HUES64 (cell line): Measurements from ENCODE around the gene AFAP1.

Experiments used
- H3K27ac ChIP-seq: 2 replicates; pipeline ENCODE4 v1.7.0; 2013; ENCODE audit warnings: low read depth, low read length, inconsistent platforms
- H3K27me3 ChIP-seq: 2 replicates; pipeline ENCODE4 v1.6.1; 2013; ENCODE audit warnings: mild to moderate bottlenecking, low read length; ENCODE audit not compliant: insufficient read depth
- H3K36me3 ChIP-seq: 2 replicates; pipeline ENCODE4 v1.6.1; 2013; ENCODE audit warnings: mild to moderate bottlenecking, low read length; ENCODE audit not compliant: insufficient read depth
- H3K4me1 ChIP-seq: 2 replicates; pipeline ENCODE4 v1.6.1; 2013; ENCODE audit warnings: mild to moderate bottlenecking, low read length, moderate library complexity; ENCODE audit not compliant: insufficient read depth
- H3K4me3 ChIP-seq: 2 replicates; pipeline ENCODE4 v1.5.1; 2013; ENCODE audit warnings: mild to moderate bottlenecking, low read length, moderate library complexity
- H3K9ac ChIP-seq: 2 replicates; pipeline ENCODE4 v1.6.1; 2013; ENCODE audit warnings: mild to moderate bottlenecking, low read depth, low read length
- H3K9me3 ChIP-seq: 2 replicates; pipeline ENCODE4 v1.6.1; 2013; ENCODE audit warnings: low read depth, low read length; ENCODE audit not compliant: insufficient read depth
- WGBS: fragments of 150-250, 120-280 bp; methylation state at CpG from one replicate; pipeline ENCODE4 v1.1.7; 2013; ENCODE audit warnings: missing lambda C conversion rate; 5-methylcytosine and 5-hydroxymethylcytosine counted together

Gene AFAP1

DNA sequence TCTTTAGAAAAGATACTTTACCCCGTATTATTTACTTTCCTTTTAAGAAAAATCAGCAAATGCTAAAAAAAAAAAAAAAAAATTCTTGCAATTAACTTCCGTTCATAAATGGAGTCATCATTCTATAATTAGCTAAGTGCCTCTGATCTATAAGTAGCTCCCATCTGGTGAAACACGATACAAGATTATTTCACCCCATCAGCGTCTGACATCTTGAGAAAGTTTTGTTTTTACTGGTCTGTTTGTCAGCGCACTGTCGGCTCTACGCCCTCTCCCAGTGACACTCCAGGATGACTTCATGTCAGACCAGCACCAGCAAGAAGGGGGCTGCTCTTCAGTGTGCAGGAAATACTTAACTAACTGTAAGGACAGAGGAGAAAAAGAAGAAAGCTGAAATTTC, 108.3 kb downstream of the AFAP1 start:
- H3K27me3 ChIP-seq, result no peaks in the 10 kb centered on the region
- H3K4me3 ChIP-seq, result no peak overlapping the region
- 94% methylated on average over 7 of the region's 7 CpGs for WGBS
- H3K36me3 ChIP-seq, result peaks cover 14% of the 10 kb centered on the region
- no peaks in the 10 kb centered on the region for H3K9me3 ChIP-seq
- H3K4me1 ChIP-seq, result peaks cover 21% of the 10 kb centered on the region
- no peak overlapping the region for H3K9ac ChIP-seq
- no peak overlapping the region for H3K27ac ChIP-seq

DNA sequence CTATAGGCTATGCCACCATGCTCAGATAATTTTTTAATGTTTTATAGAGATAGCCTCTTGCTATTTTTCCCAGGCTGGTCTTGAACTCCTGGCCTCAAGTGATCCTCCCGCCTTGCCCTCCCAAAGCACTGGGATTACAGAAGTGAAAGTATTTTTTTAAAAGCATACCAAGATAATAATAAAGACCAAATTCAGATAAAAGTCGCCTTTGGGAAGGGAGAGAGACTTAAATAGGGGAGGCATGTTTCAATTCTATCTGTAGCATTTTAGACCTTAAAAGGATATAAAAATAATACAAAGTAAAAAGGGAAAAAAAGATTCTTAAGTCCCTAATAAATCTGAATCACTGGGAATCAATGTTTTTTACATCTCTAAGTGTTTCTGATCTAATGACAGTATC, 108.9 kb downstream of the AFAP1 start:
- H3K9ac ChIP-seq, result no peak overlapping the region
- peaks cover 14% of the 10 kb centered on the region for H3K36me3 ChIP-seq
- H3K27ac ChIP-seq, result no peak overlapping the region
- no peaks in the 10 kb centered on the region for H3K27me3 ChIP-seq
- WGBS, result no CpG with 5 or more reads among the region's 2 CpGs
- no peak overlapping the region for H3K4me3 ChIP-seq
- no peaks in the 10 kb centered on the region for H3K9me3 ChIP-seq
- H3K4me1 ChIP-seq, result peaks cover 26% of the 10 kb centered on the region

DNA sequence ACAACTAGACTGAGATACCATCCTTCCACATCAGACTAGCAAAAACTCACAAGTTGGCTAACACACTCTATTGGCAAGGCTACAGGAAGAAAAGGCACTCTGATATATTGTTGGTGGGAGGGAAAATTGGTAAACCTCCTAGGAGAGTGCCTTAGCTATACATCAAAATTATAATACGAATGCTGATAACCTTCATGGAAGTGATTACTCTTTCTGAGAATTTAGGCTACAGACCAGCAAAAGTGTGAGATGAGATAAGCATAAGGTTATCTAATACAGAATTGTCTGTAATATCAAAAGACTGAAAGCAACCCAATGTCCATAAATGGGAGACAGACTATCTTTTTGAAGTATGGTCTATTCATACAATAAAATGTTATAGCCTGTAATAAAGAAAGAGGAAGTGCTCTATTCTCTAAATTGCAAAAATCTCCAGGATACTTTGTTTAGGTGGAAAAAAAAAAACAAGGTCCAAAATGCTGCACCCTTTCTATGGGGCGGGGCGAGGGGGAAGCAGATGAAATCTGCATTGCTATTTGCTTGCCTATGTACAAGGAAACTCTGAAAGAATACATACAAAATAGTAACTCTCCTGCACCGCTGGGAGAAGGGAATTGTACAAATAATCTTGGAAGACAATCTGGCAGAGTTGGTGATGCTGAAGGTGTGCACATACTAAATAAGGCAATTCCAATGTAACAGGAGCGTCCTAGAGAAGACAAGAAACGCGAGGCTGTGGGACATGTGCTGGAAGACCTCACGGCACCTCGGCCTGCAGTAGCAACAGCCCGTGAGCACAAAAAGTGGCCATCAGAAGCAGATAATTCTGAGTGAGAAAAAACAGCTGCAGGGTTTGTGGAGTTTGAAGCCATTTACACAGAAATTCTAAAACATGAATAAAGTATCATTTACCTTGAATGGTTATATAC, 109.7 kb downstream of the AFAP1 start:
- H3K9me3 ChIP-seq, result no peaks in the 10 kb centered on the region
- no peak overlapping the region for H3K27ac ChIP-seq
- 84% methylated on average over 10 of the region's 10 CpGs for whole genome bisulfite sequencing

DNA sequence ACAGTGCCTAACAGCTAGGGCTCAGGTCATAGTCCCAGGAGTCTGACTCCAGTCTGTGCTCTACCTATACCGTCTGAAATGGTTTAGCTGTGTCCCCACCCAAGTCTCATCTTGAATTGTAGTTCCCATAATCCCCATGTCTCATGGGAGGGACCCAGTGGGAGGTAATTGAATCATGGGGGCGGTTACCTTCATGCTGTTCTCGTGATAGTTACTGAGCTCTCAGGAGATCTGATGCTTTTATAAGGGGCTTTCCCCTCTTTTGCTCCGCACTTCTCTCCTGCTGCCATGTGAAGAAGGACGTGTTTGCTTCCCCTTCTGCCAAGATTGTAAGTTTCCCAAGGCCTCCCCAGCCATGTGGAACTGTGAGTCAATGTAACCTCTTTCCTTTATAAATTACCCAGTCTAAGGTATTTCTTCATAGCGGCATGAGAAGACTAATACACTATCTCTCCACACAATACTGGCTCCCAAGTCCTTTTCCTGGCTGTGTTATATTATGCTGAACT, 110.8 kb downstream of the AFAP1 start:
- no peak overlapping the region for H3K9ac ChIP-seq
- H3K36me3 ChIP-seq, result peaks cover 14% of the 10 kb centered on the region
- peaks cover 40% of the 10 kb centered on the region for H3K4me1 ChIP-seq
- H3K27me3 ChIP-seq, result no peaks in the 10 kb centered on the region
- no peak overlapping the region for H3K4me3 ChIP-seq
- no peaks in the 10 kb centered on the region for H3K9me3 ChIP-seq
- peak overlapping the region; percentile 70; the same call in 1 of the 2 replicates for H3K27ac ChIP-seq
- WGBS, result 62% methylated on average over 6 of the region's 6 CpGs

More for the DNA sequence above, 109.7 kb downstream of the AFAP1 start:
- no peaks in the 10 kb centered on the region for H3K27me3 ChIP-seq
- H3K4me3 ChIP-seq, result no peak overlapping the region
- no peak overlapping the region for H3K9ac ChIP-seq
- H3K4me1 ChIP-seq, result peaks cover 35% of the 10 kb centered on the region
- H3K36me3 ChIP-seq, result peaks cover 14% of the 10 kb centered on the region

DNA sequence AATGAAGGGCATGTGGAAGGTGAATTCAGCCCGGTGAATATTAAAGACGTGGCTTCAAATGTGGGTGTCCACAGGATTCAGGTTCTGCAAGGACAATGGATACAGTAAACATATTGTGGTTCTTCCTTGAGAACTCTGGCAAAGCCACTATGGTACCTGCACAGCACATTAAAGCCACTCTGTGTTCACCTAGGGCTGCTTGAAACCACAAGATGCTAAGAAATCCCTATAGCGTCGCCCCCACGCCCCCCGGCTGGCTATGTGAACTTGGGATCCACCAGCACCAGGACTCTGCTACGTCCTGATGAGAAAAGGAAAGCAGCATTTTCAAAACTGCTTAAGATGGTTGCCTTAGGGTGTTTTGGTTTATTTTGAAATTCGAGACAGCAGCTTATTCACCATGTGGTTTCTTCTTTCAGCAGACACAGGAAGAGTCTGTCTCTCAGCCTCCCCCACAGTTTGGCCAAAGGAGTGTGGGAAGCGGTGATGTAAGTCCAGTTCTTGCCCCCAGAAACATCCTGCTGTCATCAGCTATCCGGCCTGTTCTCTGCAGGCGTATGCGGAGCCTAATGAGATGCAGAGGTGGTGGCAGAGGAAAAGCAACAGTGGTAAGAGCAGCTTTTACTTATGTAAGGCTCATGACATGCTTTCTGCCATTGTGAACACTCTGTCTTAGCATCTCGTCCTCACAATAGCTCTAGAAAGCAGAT, 111.5 kb downstream of the AFAP1 start:
- no peak overlapping the region for H3K9ac ChIP-seq
- peaks cover 43% of the 10 kb centered on the region for H3K4me1 ChIP-seq
- no peak overlapping the region for H3K4me3 ChIP-seq
- WGBS, result 78% methylated on average over 13 of the region's 13 CpGs
- H3K27me3 ChIP-seq, result no peaks in the 10 kb centered on the region
- H3K27ac ChIP-seq, result peak overlapping the region; percentile 70; the same call in 1 of the 2 replicates
- H3K9me3 ChIP-seq, result no peaks in the 10 kb centered on the region
- peaks cover 14% of the 10 kb centered on the region for H3K36me3 ChIP-seq

DNA sequence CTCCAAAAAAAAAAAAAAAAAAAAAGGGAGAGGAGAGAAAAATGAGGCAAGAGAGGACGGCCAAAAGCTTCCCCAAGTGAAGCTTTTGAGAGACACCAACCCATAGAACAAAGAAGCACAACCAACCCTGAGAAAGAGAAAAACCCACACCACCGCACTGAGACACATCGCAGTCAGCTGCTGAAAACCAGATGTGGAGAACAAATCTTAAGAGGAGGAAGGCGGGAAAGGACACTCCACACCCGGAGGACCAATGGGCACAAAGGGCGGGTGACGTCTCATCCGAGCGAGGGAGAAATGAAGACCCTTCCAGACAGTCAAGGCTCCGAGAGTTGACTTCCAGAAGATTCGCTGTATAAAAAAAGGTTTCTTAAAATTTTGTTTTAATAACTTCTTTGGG, 112.1 kb downstream of the AFAP1 start:
- Histone ChIP-seq H3K36me3 (peaks cover 14% of the 10 kb centered on the region), H3K4me1 (peaks cover 43% of the 10 kb centered on the region), H3K27ac (no peak overlapping the region), H3K9me3 (no peaks in the 10 kb centered on the region), H3K27me3 (no peaks in the 10 kb centered on the region), H3K9ac (no peak overlapping the region), H3K4me3 (no peak overlapping the region)
- 96% methylated on average over 10 of the region's 11 CpGs for WGBS

DNA sequence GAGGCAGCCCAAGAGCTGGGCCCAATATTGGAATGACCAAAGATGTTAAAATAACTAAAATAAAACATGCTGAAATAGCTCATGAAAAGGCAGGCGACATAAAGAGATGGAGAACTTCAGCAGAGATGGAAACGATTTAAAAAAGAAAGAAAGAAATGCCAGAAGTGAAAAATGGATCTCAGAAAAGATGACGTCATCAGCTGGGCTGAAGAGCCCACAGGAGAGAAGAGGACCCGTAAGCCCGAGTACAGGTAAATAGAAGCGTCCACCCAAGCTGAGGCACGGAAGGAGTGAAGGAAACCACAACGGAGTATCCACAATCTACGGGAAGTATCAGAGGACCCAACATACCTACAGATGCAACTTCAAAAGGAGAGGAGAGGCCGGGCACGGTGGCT, 112.8 kb downstream of the AFAP1 start:
- H3K9ac ChIP-seq, result no peak overlapping the region
- 91% methylated on average over 11 of the region's 11 CpGs for WGBS
- H3K27me3 ChIP-seq, result no peaks in the 10 kb centered on the region
- H3K4me1 ChIP-seq, result peaks cover 47% of the 10 kb centered on the region
- no peak overlapping the region for H3K4me3 ChIP-seq
- H3K36me3 ChIP-seq, result peaks cover 14% of the 10 kb centered on the region
- no peaks in the 10 kb centered on the region for H3K9me3 ChIP-seq
- peak overlapping the region; percentile 79; the same call in 1 of the 2 replicates for H3K27ac ChIP-seq

DNA sequence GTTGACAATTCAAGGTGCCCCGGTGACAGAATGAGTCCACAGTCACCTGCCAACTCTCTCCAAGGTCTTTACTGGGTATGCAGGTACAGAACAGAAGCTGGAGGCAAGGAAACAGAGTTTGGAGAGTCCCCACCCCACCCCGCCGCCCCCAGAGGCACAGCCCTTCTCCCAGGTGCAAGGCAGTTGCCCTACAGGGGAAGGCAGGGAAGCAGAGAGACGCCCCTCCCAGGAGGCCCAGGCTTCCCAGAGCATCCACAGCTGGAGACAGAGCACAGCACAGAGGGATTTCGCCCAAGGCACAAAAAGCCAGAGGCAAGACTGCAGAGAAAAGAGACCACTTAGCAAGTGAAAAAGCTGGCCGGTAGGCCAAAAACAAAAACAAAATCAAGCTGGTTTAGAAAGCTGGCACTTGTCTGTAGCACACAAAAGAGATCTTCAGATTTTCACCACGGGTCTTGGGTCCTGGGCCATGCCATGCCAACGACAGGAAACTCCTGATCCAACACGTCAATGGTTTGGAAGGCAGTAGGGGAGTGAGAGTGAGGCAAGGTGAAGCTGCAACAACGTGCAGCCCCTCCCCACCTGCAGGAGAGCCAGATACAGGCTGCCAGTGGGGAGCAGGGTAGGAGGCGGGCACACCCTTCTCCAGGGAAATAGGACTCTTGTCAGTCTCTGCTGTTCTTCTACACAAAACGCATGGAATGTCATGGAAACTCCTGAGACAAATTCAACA, 113.3 kb downstream of the AFAP1 start:
- Histone ChIP-seq H3K27ac (peak overlapping the region; percentile 79), H3K4me3 (no peak overlapping the region), H3K4me1 (peaks cover 52% of the 10 kb centered on the region), H3K36me3 (peaks cover 9% of the 10 kb centered on the region; the same call in 1 of the 2 replicates), H3K9me3 (no peaks in the 10 kb centered on the region), H3K27me3 (no peaks in the 10 kb centered on the region), H3K9ac (no peak overlapping the region)
- WGBS, result 33% methylated on average over 12 of the region's 12 CpGs

DNA sequence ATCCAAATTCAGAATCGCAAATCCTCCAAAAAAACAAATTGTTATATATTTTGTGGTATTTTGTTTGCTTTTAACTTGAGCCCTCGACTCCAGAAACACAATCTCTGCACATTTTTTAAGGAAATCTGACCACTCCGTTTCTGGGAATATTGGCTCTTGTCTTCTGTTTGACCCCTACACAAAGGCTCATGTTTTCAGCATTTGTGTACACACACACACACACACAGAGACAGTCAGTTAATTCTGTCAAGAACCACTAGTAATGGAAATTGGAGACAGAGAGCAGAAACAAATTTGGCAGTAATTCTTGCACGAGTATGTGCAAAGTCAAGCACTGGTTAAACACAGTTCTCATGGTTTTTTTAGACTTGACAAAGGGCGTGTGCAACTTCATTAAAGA, 115.4 kb downstream of the AFAP1 start:
- 96% methylated on average over 5 of the region's 5 CpGs for WGBS
- no peak overlapping the region for H3K9ac ChIP-seq
- H3K4me3 ChIP-seq, result no peak overlapping the region
- peaks cover 6% of the 10 kb centered on the region; the same call in 1 of the 2 replicates for H3K36me3 ChIP-seq
- no peaks in the 10 kb centered on the region for H3K27me3 ChIP-seq
- H3K9me3 ChIP-seq, result no peaks in the 10 kb centered on the region
- peaks cover 53% of the 10 kb centered on the region for H3K4me1 ChIP-seq
- H3K27ac ChIP-seq, result no peak overlapping the region

DNA sequence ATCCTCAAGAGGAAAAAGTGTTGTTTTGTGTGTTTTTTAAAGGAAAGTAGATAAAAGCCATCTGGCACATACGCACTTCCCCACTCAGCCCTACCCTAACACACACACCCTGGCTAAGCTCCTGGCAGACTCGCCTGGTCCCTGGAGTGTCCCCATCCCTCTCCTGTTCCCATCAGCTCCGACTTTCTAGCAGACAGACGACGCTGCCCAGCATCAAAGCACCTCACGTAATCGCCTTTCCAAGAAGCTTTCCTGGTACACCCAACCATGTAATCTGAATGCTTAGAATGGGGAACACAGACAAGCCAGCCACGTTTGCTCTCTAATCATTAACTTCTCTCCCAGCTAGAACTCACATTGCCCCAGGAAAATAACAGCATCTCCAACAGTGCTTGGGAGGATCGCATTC, 116.2 kb downstream of the AFAP1 start:
- Histone ChIP-seq H3K4me1 (peaks cover 47% of the 10 kb centered on the region), H3K4me3 (no peak overlapping the region), H3K27ac (no peak overlapping the region), H3K9me3 (no peaks in the 10 kb centered on the region), H3K27me3 (no peaks in the 10 kb centered on the region), H3K9ac (no peak overlapping the region), H3K36me3 (peaks cover 6% of the 10 kb centered on the region; the same call in 1 of the 2 replicates)
- WGBS, result 86% methylated on average over 9 of the region's 9 CpGs
